ENCODE measurements around the gene SSR4.

Gene SSR4

DNA sequence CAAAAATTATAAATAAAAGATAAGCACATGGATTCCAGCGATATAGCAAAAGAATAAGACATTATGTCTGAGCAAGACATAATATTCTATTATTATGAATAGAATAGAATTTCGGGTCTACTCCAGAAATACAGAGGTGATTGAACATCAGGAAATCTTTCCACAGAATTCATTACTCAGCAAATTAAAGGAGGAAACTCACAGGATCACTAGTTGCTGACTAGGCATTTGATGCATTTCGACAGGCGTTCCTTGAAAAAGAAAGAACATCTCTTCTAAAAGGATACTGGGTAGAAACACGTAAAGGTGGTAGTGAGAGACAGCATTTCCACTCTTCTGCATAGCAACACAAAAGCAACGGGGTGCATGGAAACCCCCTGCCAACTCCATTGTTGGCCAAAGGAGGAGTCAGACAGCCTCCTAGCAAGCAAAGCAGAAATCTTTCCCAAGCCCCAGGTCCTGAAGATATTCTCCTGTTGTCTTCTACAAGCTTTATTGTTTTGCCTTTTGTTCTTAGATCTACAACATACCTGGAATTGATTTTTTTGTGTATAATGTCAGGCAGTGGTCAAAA lies 50.1 kb downstream of the SSR4 start:
- peaks cover 13% of the 10 kb centered on the region; the same call in 1 of the 2 replicates for H3K9me3 ChIP-seq (ENCODE audit: control insufficient read depth, insufficient read depth, low read length)
- H3K4me1 ChIP-seq (ENCODE audit: control insufficient read depth, insufficient read depth, low read length), result peaks cover 35% of the 10 kb centered on the region
- H3K9ac ChIP-seq (ENCODE audit: low read depth, low read length), result peak overlapping the region; percentile 25; the same call in 1 of the 2 replicates
- H3K27ac ChIP-seq (ENCODE audit: low read depth, low read length), result peak overlapping the region; percentile 92
- H3K36me3 ChIP-seq (ENCODE audit: control insufficient read depth, insufficient read depth, low read length), result no peaks in the 10 kb centered on the region
- H3K4me3 ChIP-seq (ENCODE audit: low read depth, low read length), result peak overlapping the region; percentile 7; the same call in 1 of the 2 replicates
- no peaks in the 10 kb centered on the region for H3K27me3 ChIP-seq (ENCODE audit: control insufficient read depth, insufficient read depth, low read length)

DNA sequence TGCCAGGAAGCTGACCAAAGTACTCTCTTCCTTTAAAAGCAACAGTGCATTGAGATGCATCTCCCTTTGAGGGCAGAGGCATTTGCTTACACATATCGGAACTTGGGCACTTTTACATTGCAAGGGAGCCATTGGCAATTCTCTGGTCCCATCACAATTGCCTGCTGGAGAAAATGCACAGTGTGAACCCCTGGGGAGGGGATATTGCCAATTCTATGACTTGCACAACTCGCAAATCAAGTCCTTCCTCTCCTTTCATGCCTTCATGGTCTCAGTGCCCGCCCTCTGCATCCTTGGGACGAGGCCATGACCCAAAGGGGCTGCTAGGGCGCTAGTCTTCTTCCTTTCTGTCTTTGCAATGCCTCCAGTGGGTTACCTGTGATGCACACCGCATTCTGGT lies 50.7 kb downstream of the SSR4 start:
- H3K4me3 ChIP-seq (ENCODE audit: low read depth, low read length), result peak overlapping the region; percentile 7; the same call in 1 of the 2 replicates
- H3K36me3 ChIP-seq (ENCODE audit: control insufficient read depth, insufficient read depth, low read length), result no peaks in the 10 kb centered on the region
- H3K9ac ChIP-seq (ENCODE audit: low read depth, low read length), result peak overlapping the region; percentile 11; the same call in 1 of the 2 replicates
- H3K9me3 ChIP-seq (ENCODE audit: control insufficient read depth, insufficient read depth, low read length), result peaks cover 13% of the 10 kb centered on the region; the same call in 1 of the 2 replicates
- H3K4me1 ChIP-seq (ENCODE audit: control insufficient read depth, insufficient read depth, low read length), result peaks cover 36% of the 10 kb centered on the region
- peak overlapping the region; percentile 92 for H3K27ac ChIP-seq (ENCODE audit: low read depth, low read length)
- no peaks in the 10 kb centered on the region for H3K27me3 ChIP-seq (ENCODE audit: control insufficient read depth, insufficient read depth, low read length)

DNA sequence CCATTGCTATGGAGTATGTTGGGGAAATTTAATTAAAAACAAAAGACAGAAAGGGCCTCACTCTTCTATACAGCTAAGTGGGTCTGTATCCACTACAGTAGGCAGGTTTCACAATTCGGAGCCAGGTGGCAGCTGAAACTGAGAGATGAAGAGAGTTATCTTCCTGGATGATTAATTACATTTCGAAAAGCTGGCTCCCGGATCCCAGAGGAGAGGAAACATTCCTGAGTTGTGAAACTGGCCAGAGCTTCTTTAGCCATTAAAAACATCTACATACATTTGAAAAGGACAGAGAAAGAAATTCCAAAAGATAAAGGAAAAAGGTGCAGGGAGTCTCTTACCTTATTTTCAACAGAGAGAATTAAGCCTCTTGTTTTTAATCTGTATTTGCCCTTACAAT lies 51.4 kb downstream of the SSR4 start:
- Histone ChIP-seq H3K27me3 (ENCODE audit: control insufficient read depth, insufficient read depth, low read length) (no peaks in the 10 kb centered on the region), H3K9ac (ENCODE audit: low read depth, low read length) (no peak overlapping the region), H3K4me3 (ENCODE audit: low read depth, low read length) (peak overlapping the region; percentile 41; the same call in 1 of the 2 replicates), H3K4me1 (ENCODE audit: control insufficient read depth, insufficient read depth, low read length) (peaks cover 36% of the 10 kb centered on the region), H3K9me3 (ENCODE audit: control insufficient read depth, insufficient read depth, low read length) (peaks cover 16% of the 10 kb centered on the region; the same call in 1 of the 2 replicates), H3K27ac (ENCODE audit: low read depth, low read length) (peak overlapping the region; percentile 92), H3K36me3 (ENCODE audit: control insufficient read depth, insufficient read depth, low read length) (no peaks in the 10 kb centered on the region)
